ENCODE data around the gene GIPR.
"Not testable (repeated sequence)": the region's sequence is repeated elsewhere in the genome, so short reads cannot be mapped to it uniquely, and the experiment has no call there.

GIPR gene

DNA sequence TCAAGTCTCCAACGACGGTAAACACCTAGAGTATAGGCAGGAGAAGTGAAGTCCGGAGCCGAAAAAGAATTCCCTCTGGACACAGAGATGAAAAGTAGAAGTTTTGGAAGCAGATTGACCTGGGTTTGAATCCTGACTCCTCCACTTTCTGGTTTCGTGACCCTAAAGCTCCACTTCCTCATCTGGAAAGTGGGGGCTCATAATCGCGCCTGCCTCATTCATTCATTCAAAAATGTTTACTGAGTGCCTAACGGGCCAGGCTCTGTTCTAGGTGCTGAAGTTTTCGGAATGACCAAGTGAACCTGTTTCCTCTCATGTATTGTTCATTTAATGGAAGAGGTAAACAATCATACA is 21.7 kb upstream of the GIPR start:
- DNase-seq = no peak

DNA sequence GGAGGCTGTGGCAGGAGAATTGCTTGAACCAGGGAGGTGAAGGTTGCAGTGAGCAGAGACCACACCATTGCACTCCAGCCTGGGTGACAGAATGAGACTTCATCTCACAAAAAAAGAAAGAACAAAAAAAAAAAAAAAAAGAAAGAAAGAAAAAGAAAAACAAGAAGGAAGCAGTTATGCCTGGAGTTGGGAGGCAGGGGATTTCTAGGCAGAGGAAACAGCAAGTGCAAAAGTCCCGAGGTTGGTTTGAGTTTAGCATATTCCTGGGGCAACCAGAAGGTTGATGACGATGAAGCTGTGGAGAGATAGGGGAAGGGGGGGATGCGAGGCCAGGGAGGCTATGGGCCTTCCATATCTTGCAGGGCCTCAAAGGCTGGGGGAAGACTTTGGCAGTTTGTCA is 17.3 kb upstream of the GIPR start:
- no peak for DNase-seq

DNA sequence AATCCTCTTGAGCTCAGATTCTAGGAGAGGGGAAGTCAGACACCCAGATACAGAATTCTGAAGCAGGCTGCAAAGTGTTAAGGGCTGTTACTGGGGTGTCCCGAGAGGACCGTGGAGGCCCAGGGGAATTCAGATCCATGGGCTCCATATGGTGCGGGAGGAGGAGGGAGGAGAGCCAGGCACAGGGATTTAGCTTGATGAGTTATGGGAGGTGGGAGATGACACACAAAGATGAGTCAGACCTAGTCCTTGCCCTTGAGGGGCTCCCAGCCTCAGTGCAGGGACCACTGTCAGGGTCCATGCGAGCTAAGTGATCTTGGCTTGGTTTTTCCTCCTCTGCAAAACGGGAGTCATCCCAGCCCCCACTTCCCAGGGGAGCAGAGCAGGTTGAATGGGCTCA is 14.4 kb upstream of the GIPR start:
- no peak for DNase-seq

- no peak for DNase-seq
Measured at GRCh38 chr19:45655073-45655472, 12.9 kb upstream of the GIPR start.

- no peak for DNase-seq
Measured at GRCh38 chr19:45657520-45658167, 10.4 kb upstream of the GIPR start.

DNA sequence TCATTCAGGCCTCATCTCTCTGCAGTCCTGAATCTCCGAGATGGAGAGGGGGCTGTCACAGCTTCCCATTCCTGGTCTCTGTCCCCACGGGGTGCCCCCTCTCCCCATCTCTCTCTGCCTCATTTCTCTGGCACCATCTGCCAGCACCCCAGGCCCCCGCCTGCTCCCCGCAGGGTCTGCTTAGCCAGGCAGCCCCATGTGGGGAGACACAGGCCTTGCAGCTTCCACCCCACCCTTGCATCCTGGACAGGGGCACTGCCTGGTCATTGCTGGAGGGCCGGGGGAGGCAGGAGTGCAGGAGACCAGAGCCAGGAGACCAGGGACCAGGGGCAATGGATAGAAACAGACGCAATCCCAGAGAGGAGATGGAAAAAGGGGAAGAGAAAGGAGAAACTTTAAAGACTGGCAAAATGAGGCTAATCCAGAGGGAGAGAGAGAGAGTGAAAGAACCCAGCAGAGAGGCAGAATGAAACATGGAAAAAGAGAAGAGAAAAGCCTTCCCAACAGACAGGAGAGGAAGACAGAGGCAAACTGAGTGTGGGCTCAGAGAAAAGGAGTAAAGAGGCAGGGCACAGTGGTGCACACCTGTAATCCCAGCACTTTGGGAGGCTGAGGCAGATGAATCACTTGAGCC is 8.8 kb upstream of the GIPR start:
- no peak for DNase-seq

- no peak for DNase-seq
Measured at GRCh38 chr19:45660636-45661035, 7.4 kb upstream of the GIPR start.

- no peak for DNase-seq
Measured at GRCh38 chr19:45663800-45664199, 4.2 kb upstream of the GIPR start.

DNA sequence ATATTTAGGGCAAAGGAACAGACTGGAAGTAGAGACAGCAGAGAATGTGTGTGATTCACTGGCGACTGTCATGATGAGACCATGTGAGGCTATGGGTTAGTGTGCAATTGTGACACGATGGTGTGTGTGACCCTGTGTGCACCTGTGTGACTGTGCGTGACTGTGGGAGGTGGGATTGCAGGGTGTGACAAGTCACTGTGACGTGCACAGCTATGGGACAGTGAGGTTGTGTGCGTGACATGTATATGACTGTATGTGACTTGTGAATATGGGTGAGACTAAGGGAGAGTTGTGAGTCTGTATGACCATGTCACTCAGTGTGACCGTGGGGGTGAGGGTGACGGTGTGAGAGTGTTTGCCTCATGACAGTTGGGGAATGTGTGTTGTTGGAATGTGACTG is 3.4 kb upstream of the GIPR start:
- DNase-seq = no peak

DNA sequence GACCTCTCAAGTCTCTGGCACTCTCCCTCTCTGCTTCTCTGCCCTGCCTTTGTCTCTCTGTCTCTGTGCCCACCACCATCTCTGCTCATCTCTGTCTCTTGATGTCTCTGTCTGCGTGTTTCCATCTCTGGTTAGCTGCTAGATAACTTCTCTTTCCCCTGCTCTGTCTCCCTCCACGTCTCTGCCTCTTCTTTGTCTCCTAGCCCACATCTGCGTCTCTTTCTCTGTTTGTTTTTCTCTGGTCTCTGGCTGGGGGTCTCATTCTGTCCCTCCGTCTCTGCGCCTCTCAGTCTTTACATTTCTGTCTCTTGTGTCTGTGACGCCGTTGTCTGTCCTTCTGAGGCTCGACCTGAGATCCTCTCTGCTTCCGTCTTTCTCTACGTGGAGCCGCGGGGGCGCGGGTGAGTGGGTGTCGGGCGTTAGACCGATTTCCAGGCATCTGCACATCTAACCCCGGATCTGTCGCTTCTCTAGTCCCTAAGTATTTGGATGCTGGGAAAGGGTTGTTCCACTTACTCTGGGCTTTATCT is 386 bp downstream of the GIPR start:
- DNase-seq = peak; percentile 23

GRCh38 chr19:45670670-45671453 is 2.8 kb downstream of the GIPR start:
- peak; percentile 90 for DNase-seq

DNA sequence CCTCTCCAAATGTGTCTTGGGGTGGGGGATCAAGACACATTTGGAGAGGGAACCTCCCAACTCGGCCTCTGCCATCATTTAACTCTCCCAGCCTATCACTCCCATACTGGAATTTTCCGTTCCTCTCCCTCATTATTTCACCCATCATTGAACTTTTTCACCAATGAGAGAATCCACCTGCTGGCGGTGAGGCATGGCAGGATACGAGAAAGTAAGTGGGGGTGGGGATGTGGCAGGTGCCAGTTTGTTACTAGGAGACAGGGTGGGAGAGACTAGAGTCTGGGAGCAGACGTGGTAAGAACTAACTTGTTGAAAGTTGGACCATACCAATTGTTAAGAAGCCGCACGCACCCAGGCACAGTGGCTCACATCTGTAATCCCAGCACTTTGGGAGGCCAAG is 6.9 kb downstream of the GIPR start:
- DNase-seq = no peak

DNA sequence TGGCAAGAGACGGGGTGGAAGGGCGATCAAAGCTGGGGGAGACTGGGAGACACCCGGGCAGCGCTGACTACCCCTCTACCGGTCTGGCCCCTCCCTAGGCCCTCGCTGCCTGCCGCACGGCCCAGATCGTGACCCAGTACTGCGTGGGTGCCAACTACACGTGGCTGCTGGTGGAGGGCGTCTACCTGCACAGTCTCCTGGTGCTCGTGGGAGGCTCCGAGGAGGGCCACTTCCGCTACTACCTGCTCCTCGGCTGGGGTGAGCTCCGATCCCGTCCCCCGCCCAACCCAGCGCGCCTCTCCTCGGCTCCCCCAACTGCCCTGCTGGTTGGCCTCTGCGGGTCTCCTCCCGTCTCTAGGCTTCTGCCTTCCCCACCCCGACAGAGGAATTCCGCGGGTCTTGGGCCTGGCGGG is 8.8 kb downstream of the GIPR start:
- DNase-seq = peak; percentile 26

DNA sequence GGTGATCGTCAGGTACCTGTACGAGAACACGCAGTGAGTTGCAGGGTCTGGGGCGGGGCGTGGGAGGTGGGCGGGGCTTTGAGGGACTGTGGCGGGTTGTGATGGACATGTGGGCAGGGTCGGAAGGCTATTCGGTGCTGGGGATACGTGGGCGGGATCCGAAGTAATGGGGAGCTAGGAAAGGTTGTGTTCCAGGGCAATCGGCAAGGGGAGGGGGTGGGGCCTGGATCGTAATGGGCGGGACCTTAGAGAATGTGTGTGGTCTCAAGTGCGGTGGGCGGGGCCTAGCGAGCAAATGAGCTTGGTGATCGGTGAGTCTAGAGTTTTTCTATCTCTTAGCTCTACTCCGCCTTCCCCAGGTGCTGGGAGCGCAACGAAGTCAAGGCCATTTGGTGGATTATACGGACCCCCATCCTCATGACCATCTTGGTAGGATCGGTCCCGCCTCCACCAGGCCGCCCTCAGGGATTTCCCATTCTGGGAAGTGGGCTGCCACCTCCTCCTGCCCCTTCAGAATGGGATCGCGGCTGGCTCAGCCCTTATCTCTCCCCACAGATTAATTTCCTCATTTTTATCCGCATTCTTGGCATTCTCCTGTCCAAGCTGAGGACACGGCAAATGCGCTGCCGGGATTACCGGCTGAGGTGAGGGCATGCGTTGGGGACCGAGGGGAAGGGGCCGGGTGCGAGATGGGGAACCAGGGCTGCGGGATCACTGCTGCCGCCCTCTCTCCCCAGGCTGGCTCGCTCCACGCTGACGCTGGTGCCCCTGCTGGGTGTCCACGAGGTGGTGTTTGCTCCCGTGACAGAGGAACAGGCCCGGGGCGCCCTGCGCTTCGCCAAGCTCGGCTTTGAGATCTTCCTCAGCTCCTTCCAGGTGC is 9.6 kb downstream of the GIPR start:
- peak; percentile 83 for DNase-seq

DNA sequence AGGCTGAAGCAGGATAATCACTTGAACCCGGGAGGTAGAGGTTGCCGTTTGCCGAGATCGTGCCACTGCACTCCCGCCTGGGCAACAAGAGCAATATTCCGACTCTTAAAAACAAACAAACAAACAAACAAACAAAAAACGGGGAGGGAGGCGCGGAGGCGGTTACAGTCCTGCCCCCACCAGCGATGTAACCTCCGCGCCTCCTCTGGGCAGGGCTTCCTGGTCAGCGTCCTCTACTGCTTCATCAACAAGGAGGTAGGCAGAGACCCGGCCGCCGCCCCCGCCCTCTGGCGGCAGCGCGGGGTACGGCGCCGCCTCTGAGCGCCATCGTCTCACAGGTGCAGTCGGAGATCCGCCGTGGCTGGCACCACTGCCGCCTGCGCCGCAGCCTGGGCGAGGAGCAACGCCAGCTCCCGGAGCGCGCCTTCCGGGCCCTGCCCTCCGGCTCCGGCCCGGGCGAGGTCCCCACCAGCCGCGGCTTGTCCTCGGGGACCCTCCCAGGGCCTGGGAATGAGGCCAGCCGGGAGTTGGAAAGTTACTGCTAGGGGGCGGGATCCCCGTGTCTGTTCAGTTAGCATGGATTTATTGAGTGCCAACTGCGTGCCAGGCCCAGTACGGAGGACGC is 13.5 kb downstream of the GIPR start:
- DNase-seq = peak; percentile 93

- no peak for DNase-seq
Measured at GRCh38 chr19:45682117-45682516, 14.1 kb downstream of the GIPR start.

DNA sequence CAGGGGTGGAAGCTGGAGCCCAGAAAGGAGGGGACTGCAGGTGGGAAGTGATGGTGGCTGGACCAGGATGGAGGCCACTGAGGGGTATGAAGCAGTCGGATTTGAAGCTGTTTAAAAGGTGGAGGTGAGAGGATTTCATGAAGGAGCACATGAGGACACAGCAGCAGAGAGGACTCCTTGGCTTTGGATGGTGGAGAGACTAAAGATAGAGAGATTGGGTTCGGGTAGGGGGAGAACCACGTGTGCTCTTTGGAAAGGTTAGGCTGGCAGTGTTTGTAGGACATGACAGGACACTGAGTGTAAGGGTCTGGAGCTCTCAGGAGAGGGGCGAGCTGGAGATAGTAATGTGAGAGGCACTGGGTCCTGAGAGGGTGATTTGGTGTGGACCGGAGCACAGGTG is 14.9 kb downstream of the GIPR start:
- DNase-seq = no peak

- DNase-seq = not testable (repeated sequence)
Measured at GRCh38 chr19:45685045-45685444, 17.0 kb downstream of the GIPR start.

DNA sequence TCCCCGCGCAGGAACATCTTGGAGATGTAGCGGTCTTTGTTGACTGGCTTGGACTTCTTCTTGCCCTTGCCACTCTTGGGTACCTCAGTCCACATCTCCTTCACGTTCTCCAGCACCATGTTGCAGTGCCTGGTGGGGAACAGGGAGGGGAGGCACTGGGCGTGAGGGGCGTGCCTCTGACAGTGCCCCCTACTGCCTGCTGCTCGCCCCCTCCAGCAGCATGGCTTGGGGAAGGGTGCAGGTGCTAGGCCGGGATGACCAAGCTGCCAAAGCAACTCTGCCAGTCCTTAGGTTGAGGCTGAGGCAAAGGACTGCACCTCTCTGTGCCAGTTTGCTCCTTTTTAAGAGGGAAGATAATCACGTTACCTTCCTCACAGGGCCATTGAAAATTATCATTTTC is 19.6 kb downstream of the GIPR start:
- no peak for DNase-seq

DNA sequence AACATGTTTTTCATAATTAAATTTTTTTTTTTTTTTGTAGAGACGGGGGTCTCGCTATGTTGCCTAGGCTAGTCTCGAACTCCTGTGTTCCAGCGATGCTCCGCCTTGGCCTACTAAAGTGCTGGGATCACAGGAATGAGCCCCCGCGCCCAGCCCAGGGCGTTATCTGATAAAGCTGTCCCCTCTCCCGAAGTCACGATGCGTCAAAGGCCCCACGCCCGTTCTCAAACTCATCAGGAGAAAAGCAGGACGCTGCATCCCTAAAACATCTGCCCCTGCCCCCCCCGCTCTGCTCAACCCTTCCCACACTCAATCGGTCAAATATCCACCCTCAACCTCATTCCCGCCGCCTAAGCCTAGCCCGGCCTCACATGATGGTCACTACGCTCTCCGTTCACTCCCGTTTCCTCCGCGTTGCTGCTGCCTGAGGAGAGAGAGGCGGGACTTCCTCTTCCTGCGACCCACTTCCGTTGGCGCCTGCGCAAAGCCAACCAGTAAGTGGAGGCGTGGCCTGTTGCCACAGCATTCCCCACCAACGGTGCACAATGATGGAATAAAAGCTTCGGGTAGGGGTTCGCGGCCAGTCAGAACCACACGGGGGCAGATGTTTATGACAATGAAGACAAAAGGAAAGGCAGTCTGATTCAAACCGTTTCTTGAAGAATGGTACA is 23.6 kb downstream of the GIPR start, which contains the start of gene SNRPD2:
TSS of gene SNRPD2 (minus strand) at position 438 of the 671 bp plus-strand sequence. CDS start at position 373, 65 bp downstream.
- DNase-seq = peak; percentile 97

- DNase-seq = peak; percentile 99
Measured at GRCh38 chr19:45692187-45693105, 24.4 kb downstream of the GIPR start, which contains the start of gene QPCTL. TSS of gene QPCTL (plus strand) at chr19:45692666. CDS start at chr19:45692704, 38 bp downstream.
